ENCODE data around the gene HDAC9. TPM values are rescaled to one million over a fixed set of nuclear protein-coding genes. Genes with fewer than 3 reads are reported as not detected.

Gene HDAC9
- total RNA-seq, 4 donors from 2014 or later = 10.3 to 48.4 (median 12.2) TPM

DNA sequence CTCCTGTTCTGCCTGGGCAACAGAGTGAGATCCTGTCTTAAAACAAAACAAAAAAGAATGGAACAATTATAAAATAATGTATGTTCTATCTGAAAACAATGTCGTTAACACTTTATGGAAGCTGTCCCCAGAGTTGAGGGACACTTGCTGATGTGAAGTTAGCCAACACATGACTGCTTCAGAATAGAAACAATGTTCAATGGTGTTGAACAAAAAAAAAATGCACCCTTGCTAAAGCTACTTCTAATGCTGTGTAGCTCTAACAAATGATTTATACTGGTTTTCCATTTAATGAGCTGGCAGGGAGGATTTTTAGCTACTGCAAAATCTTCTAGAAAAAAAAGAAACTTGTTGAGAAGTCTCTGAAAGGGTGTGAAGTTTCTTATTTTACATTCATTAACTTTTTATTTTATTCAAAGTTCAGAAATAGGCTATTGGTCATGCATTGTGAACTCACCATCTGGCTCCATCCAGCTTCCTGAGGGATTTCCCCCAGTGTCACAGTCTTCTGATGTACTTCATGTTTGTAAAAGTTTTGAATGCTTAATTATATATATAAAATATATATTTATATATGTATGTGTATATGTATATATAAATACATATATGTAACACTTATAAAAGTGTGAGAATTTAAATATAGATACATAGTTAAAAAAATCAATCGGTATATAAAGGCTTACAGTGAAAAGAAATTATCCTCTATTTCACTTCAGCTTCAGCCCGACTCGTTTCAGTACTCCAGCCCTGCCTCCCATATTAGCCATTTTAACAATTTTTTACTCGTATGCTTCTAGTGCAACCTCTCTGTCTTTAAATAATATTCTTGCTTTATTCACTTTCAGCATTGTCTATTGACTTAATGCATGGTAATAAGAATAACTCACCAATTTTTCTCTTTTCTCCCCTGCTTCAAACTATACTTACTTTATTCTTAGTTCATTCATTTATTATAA, 35.0 kb downstream of the HDAC9 start:
- H3K4me3 ChIP-seq = no peak overlapping the region
- no peak for DNase-seq (ENCODE audit: low spot score in 2 of 2)
- H3K36me3 ChIP-seq = no peaks in the 10 kb centered on the region
- H3K27me3 ChIP-seq = no peaks in the 10 kb centered on the region
- no peak for TF ChIP-seq CTCF (IDR thresholded peaks at IDR 0.05)
- no peak for TF ChIP-seq POLR2A (IDR thresholded peaks at IDR 0.05)
- TF ChIP-seq EP300 (IDR thresholded peaks at IDR 0.05) = no peak
- peaks cover 0 to 5% (median 0%) of the 10 kb centered on the region in 4 donors for H3K4me1 ChIP-seq
- 77 to 80% methylated on average over 5 of the region's 5 CpGs for WGBS, 2 donors
- no peak overlapping the region for H3K27ac ChIP-seq
- H3K9me3 ChIP-seq = no peaks in the 10 kb centered on the region

GRCh38 chr7:18531539-18531938, 36.0 kb downstream of the HDAC9 start:
- Histone ChIP-seq H3K27ac (no peak overlapping the region), H3K4me1 (peaks cover 0 to 5% (median 0%) of the 10 kb centered on the region in 4 donors), H3K36me3 (no peaks in the 10 kb centered on the region), H3K9me3 (no peaks in the 10 kb centered on the region), H3K27me3 (no peaks in the 10 kb centered on the region), H3K4me3 (no peak overlapping the region)
- WGBS, 2 donors = 80% methylated on average over 3 of the region's 3 CpGs
- no peak for TF ChIP-seq CTCF (IDR thresholded peaks at IDR 0.05)
- TF ChIP-seq POLR2A (IDR thresholded peaks at IDR 0.05) = no peak
- no peak for TF ChIP-seq EP300 (IDR thresholded peaks at IDR 0.05)
- no peak for DNase-seq (ENCODE audit: low spot score in 2 of 2)

- no peak overlapping the region for H3K4me3 ChIP-seq
- WGBS, 2 donors = 66 to 79% methylated on average over 2 of the region's 2 CpGs
- H3K4me1 ChIP-seq = peaks cover 0 to 5% (median 0%) of the 10 kb centered on the region in 4 donors
- no peaks in the 10 kb centered on the region for H3K36me3 ChIP-seq
- TF ChIP-seq EP300 (IDR thresholded peaks at IDR 0.05) (no peak), POLR2A (IDR thresholded peaks at IDR 0.05) (no peak), CTCF (IDR thresholded peaks at IDR 0.05) (no peak)
- no peaks in the 10 kb centered on the region for H3K9me3 ChIP-seq
- DNase-seq (ENCODE audit: low spot score in 2 of 2) = no peak
- no peak overlapping the region for H3K27ac ChIP-seq
- H3K27me3 ChIP-seq = no peaks in the 10 kb centered on the region
Measured at GRCh38 chr7:18532813-18533212, 37.3 kb downstream of the HDAC9 start.

DNA sequence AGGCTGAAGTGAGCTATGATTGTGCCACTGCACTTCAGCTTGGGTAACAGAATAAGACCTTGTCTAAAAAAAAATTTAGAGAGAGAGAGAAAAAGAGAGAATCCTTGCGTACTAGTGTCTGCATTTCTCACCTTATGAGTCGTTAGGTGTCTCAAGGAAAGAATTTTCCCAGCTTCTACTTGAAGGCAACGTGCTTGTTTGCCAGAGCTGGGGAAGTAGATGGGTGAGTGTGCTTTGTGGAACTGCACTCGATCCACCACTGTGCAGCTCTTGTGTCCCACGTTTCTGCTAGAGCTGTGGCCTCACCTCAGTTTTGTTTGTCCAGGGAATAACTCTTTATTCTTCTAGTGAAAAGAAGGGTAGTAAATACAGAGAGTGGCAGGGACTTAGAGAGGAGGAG, 38.9 kb downstream of the HDAC9 start:
- WGBS, 2 donors = 89% methylated on average over 5 of the region's 5 CpGs
- TF ChIP-seq POLR2A (IDR thresholded peaks at IDR 0.05) (no peak), CTCF (IDR thresholded peaks at IDR 0.05) (no peak), EP300 (IDR thresholded peaks at IDR 0.05) (no peak)
- Histone ChIP-seq H3K4me3 (no peak overlapping the region), H3K9me3 (no peaks in the 10 kb centered on the region), H3K27ac (no peak overlapping the region), H3K36me3 (no peaks in the 10 kb centered on the region), H3K27me3 (no peaks in the 10 kb centered on the region), H3K4me1 (no peaks in the 10 kb centered on the region)
- DNase-seq (ENCODE audit: low spot score in 2 of 2) = no peak

DNA sequence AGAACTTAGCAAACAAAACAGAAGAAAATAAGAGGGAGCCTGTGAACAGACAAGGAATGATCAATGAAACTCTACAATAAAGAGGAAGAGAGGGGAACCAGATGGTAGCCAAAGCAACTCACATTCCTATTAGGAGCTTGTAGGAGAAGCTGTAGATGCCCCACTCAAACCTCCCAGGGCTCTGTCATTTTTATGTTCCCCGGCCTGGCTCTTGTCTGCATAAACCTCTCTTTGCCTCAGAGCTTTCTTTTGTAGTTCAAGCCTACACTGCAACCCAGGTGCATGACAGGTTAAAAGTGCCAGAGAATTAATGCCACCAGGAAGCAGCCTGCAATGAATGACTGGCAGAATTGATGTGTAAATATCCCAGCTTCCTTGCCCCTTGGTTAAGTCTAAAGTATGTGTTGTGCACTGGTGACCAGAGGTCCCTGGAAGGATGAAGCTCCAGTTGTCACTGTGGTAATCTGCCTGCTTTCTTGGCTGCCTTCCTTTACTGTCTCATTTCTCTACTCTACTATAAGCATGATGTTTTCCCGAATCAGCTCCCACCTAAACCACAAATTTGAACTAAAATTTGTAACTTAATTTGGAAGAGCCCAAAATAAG, 40.4 kb downstream of the HDAC9 start:
- Histone ChIP-seq H3K4me1 (peaks cover 0 to 3% (median 0%) of the 10 kb centered on the region in 4 donors), H3K9me3 (no peaks in the 10 kb centered on the region), H3K27me3 (no peaks in the 10 kb centered on the region), H3K4me3 (no peak overlapping the region), H3K36me3 (no peaks in the 10 kb centered on the region), H3K27ac (no peak overlapping the region)
- 90 to 93% methylated on average over 2 of the region's 2 CpGs for WGBS, 2 donors
- TF ChIP-seq CTCF (IDR thresholded peaks at IDR 0.05) = no peak
- no peak for TF ChIP-seq POLR2A (IDR thresholded peaks at IDR 0.05)
- no peak for DNase-seq (ENCODE audit: low spot score in 2 of 2)
